Stomach (tissue), 9 donors: ENCODE data around the gene KCNQ1. TPM values are rescaled to one million over a fixed set of nuclear protein-coding genes. Genes with fewer than 3 reads are reported as not detected.

Experiments used
- DNase-seq, 2 donors: peaks; one replicate each; pipeline versions ENCODE4 v3.0.0 to v3.0.0-alpha.2; 2013 to 2019
- H3K27ac ChIP-seq, 5 donors: fragments of 200-600 bp in 4 of 5; sonication (generic) in 4 of 5; one replicate each; pipeline ENCODE4 v1.5.1; 2013 to 2019; ENCODE audit warnings: mild to moderate bottlenecking in 1 of 5, moderate library complexity in 1 of 5
- H3K27me3 ChIP-seq, 3 donors: fragments of 200-600 bp; sonication (generic); one replicate each; pipeline ENCODE4 v1.5.1; 2017 to 2019; ENCODE audit warnings: mixed run types in 1 of 3
- H3K36me3 ChIP-seq, 4 donors: fragments of 200-600 bp; sonication (generic); 1 replicate in 3 of 4; 2 replicates in 1 of 4; pipeline ENCODE4 v1.5.1; 2016 to 2019
- H3K4me1 ChIP-seq, 4 donors: fragments of 200-600 bp; sonication (generic); one replicate each; pipeline ENCODE4 v1.5.1; 2016 to 2019
- H3K4me3 ChIP-seq, 4 donors: fragments of 200-600 bp; sonication (generic) in 3 of 4; one replicate each; pipeline ENCODE4 v1.5.1; 2016 to 2019; ENCODE audit warnings: mild to moderate bottlenecking in 1 of 4
- H3K9me3 ChIP-seq, 4 donors: fragments of 200-600 bp; sonication (generic); one replicate each; pipeline ENCODE4 v1.5.1; 2016 to 2019
- CTCF ChIP-seq, 7 experiments: fragments of 450-650 bp in 4 of 7; fragments of 200-600 bp in 3 of 7; sonication (generic) in 3 of 7; IDR thresholded peaks; one replicate each; pipeline ENCODE4 v1.5.1; 2016 to 2019; ENCODE audit warnings: antibody characterized with exemption in 7 of 7, control low read depth in 2 of 7, mild to moderate bottlenecking in 1 of 7
- EP300 ChIP-seq: sonication (generic); formaldehyde crosslinking; IDR thresholded peaks from one replicate; pipeline ENCODE4 v1.6.1; 2017; ENCODE audit warnings: antibody characterized with exemption
- POLR2A ChIP-seq, 4 donors: fragments of 450-650 bp; IDR thresholded peaks; one replicate each; pipeline ENCODE4 v1.6.1; 2016; ENCODE audit warnings: antibody characterized with exemption in 4 of 4, control low read depth in 2 of 4, mild to moderate bottlenecking in 1 of 4, moderate library complexity in 1 of 4
- POLR2AphosphoS5 ChIP-seq, 3 donors: sonication (generic); formaldehyde crosslinking; IDR thresholded peaks; one replicate each; pipeline ENCODE4 v1.6.1; 2016; ENCODE audit warnings: antibody characterized with exemption in 3 of 3
- WGBS, 5 donors: extraction: QIAGEN DNeasy Blood & Tissue Kit in 3 of 5; methylation state at CpG; one replicate each; pipeline versions ENCODE4 v1.1.5 to v1.1.7; 2013 to 2018; 5-methylcytosine and 5-hydroxymethylcytosine counted together
- intact Hi-C: fragments of 100-400 bp; cut with DNase I; formaldehyde crosslinking; loops from one replicate; pipeline ENCODE4 v1.15.1; 2023; ENCODE audit warnings: low total_unique reads
- polyA plus RNA-seq, 3 donors: library from polyadenylated mRNA; stranded (reverse); fragments of 200-250 nt; gene quantifications; one replicate each; pipeline ENCODE4 v1.2.3, GENCODE V29; 2013
- total RNA-seq, 5 donors: library from RNA; depleted of rRNA; stranded (reverse); fragments of >200 nt; gene quantifications; one replicate each; pipeline versions ENCODE4 v1.1.0 to v1.2.3, GENCODE V29; 2014 to 2016
- donor health status: healthy with polysubstance abuse.
- donor health status: Bipolar disorder and iron deficiency.
- donor health status: healthy.

The KCNQ1 gene
- total and polyA plus RNA-seq, 8 donors = 12.1 to 155 (median 49.0) TPM

- Histone ChIP-seq H3K4me1 (peaks cover 14 to 44% (median 33%) of the 10 kb centered on the region in 4 donors), H3K36me3 (no peaks in the 10 kb centered on the region), H3K27me3 (no peaks in the 10 kb centered on the region), H3K27ac (peak overlapping the region in 1 of 5 donors; percentile 49), H3K4me3 (no peak overlapping the region), H3K9me3 (no peaks in the 10 kb centered on the region)
- DNase-seq = no peak
- no peak for TF ChIP-seq CTCF (IDR thresholded peaks at IDR 0.05)
- TF ChIP-seq POLR2AphosphoS5 (IDR thresholded peaks at IDR 0.05) = no peak
- no peak for TF ChIP-seq EP300
- TF ChIP-seq POLR2A (IDR thresholded peaks at IDR 0.05) = no peak
- WGBS, 5 donors = 61 to 78% (median 71%) methylated on average over 17 of the region's 17 CpGs
- intact Hi-C loops = no loop called here
Observed at GRCh38 chr11:2740275-2740940, 295.6 kb downstream of the KCNQ1 start.

GRCh38 chr11:2741006-2741376 lies 296.2 kb downstream of the KCNQ1 start:
- no peaks in the 10 kb centered on the region for H3K36me3 ChIP-seq
- WGBS, 5 donors = 78 to 91% (median 83%) methylated on average over 7 of the region's 7 CpGs
- H3K9me3 ChIP-seq = no peaks in the 10 kb centered on the region
- peaks cover 14 to 44% (median 33%) of the 10 kb centered on the region in 4 donors for H3K4me1 ChIP-seq
- no peak overlapping the region for H3K4me3 ChIP-seq
- H3K27ac ChIP-seq = peak overlapping the region in 2 of 5 donors; percentile 33 to 49
- DNase-seq = no peak
- TF ChIP-seq POLR2AphosphoS5 (IDR thresholded peaks at IDR 0.05) (no peak), CTCF (IDR thresholded peaks at IDR 0.05) (no peak), POLR2A (IDR thresholded peaks at IDR 0.05) (no peak), EP300 (no peak)
- intact Hi-C loops = no loop called here
- no peaks in the 10 kb centered on the region for H3K27me3 ChIP-seq

- Histone ChIP-seq H3K9me3 (no peaks in the 10 kb centered on the region), H3K4me1 (peaks cover 14 to 44% (median 33%) of the 10 kb centered on the region in 4 donors), H3K36me3 (no peaks in the 10 kb centered on the region), H3K27ac (peak overlapping the region in 4 of 5 donors; percentile 7 to 49 (median 34)), H3K27me3 (no peaks in the 10 kb centered on the region), H3K4me3 (no peak overlapping the region)
- WGBS, 5 donors = 62 to 78% (median 69%) methylated on average over 17 to 18 of the region's 18 CpGs
- peak in 1 of 2 donors; percentile 66 for DNase-seq
- intact Hi-C loops = no loop called here
- TF ChIP-seq CTCF (IDR thresholded peaks at IDR 0.05) = no peak
- TF ChIP-seq POLR2AphosphoS5 (IDR thresholded peaks at IDR 0.05) = no peak
- TF ChIP-seq POLR2A (IDR thresholded peaks at IDR 0.05) = no peak
- TF ChIP-seq EP300 = no peak
Observed at GRCh38 chr11:2741377-2742131, 296.7 kb downstream of the KCNQ1 start.

GRCh38 chr11:2742201-2742600 lies 297.4 kb downstream of the KCNQ1 start:
- H3K9me3 ChIP-seq = no peaks in the 10 kb centered on the region
- DNase-seq = no peak
- peaks cover 14 to 44% (median 33%) of the 10 kb centered on the region in 4 donors for H3K4me1 ChIP-seq
- intact Hi-C loops = no loop called here
- 86 to 100% (median 89%) methylated on average over 5 of the region's 5 CpGs; no CpG with 5 or more reads in 1 of the 5 donors for WGBS, 5 donors
- no peaks in the 10 kb centered on the region for H3K27me3 ChIP-seq
- TF ChIP-seq CTCF (IDR thresholded peaks at IDR 0.05) (no peak), EP300 (no peak)
- no peaks in the 10 kb centered on the region for H3K36me3 ChIP-seq
- H3K4me3 ChIP-seq = no peak overlapping the region
- peak overlapping the region in 3 of 5 donors; percentile 31 to 49 (median 34) for H3K27ac ChIP-seq
